Measurements from ENCODE around the gene SOX9. TPM values are rescaled to one million over a fixed set of nuclear protein-coding genes. Genes with fewer than 3 reads are reported as not detected.
"Not testable (repeated sequence)": the region's sequence is repeated elsewhere in the genome, so short reads cannot be mapped to it uniquely, and the experiment has no call there.

SOX9 gene
- total RNA-seq, 4 donors from 2014 or later = 22.4 to 94.8 (median 40.8) TPM

- TF ChIP-seq POLR2A (IDR thresholded peaks at IDR 0.05) = no peak
- intact Hi-C loops (cut with DNase I; ENCODE audit: low total_unique reads) = no loop called here
- DNase-seq (ENCODE audit: low spot score in 2 of 2) = peak in 1 of 2 donors; percentile 85
- WGBS, 2 donors = 52 to 61% methylated on average over 11 of the region's 11 CpGs
- H3K4me3 ChIP-seq (ENCODE audit: low read depth, poor library complexity, severe bottlenecking) = no peak overlapping the region
Observed at GRCh38 chr17:72104164-72104862, 16.5 kb upstream of the SOX9 start.

GRCh38 chr17:72104863-72105234, 16.0 kb upstream of the SOX9 start:
- intact Hi-C loops (cut with DNase I; ENCODE audit: low total_unique reads) = no loop called here
- no peak overlapping the region for H3K4me3 ChIP-seq (ENCODE audit: low read depth, poor library complexity, severe bottlenecking)
- DNase-seq (ENCODE audit: low spot score in 2 of 2) = no peak
- TF ChIP-seq CTCF (IDR thresholded peaks at IDR 0.05) (no peak), POLR2A (IDR thresholded peaks at IDR 0.05) (no peak)
- WGBS, 2 donors = 55 to 65% methylated on average over 6 of the region's 6 CpGs

GRCh38 chr17:72107100-72107499, 13.7 kb upstream of the SOX9 start:
- intact Hi-C loops (cut with DNase I; ENCODE audit: low total_unique reads) = no loop called here
- no peak for TF ChIP-seq CTCF (IDR thresholded peaks at IDR 0.05)
- WGBS, 2 donors = 78 to 81% methylated on average over 5 of the region's 5 CpGs
- no peak for DNase-seq (ENCODE audit: low spot score in 2 of 2)
- H3K4me3 ChIP-seq (ENCODE audit: low read depth, poor library complexity, severe bottlenecking) = no peak overlapping the region

- intact Hi-C loops (cut with DNase I; ENCODE audit: low total_unique reads) = loop anchor here (10.0 kb wide), 3 partner anchors 424 to 866 kb away; no protein-coding TSS in a partner anchor
- TF ChIP-seq CTCF (IDR thresholded peaks at IDR 0.05) = no peak
- TF ChIP-seq POLR2A (IDR thresholded peaks at IDR 0.05) = no peak
- H3K4me3 ChIP-seq (ENCODE audit: low read depth, poor library complexity, severe bottlenecking) = no peak overlapping the region
- WGBS, 2 donors = 61 to 65% methylated on average over 18 of the region's 18 CpGs
- no peak for DNase-seq (ENCODE audit: low spot score in 2 of 2)
Observed at GRCh38 chr17:72110231-72110941, 10.4 kb upstream of the SOX9 start.

GRCh38 chr17:72110942-72111318, 9.9 kb upstream of the SOX9 start:
- no peak for DNase-seq (ENCODE audit: low spot score in 2 of 2)
- intact Hi-C loops (cut with DNase I; ENCODE audit: low total_unique reads) = loop anchor here (10.0 kb wide), 3 partner anchors 424 to 866 kb away; no protein-coding TSS in a partner anchor
- TF ChIP-seq CTCF (IDR thresholded peaks at IDR 0.05) = no peak
- no peak for TF ChIP-seq POLR2A (IDR thresholded peaks at IDR 0.05)
- no peak overlapping the region for H3K4me3 ChIP-seq (ENCODE audit: low read depth, poor library complexity, severe bottlenecking)
- WGBS, 2 donors = 17 to 22% methylated on average over 4 of the region's 4 CpGs

GRCh38 chr17:72111336-72111923, 9.4 kb upstream of the SOX9 start:
- TF ChIP-seq CTCF (IDR thresholded peaks at IDR 0.05) = no peak
- no peak for TF ChIP-seq POLR2A (IDR thresholded peaks at IDR 0.05)
- no peak overlapping the region for H3K4me3 ChIP-seq (ENCODE audit: low read depth, poor library complexity, severe bottlenecking)
- WGBS, 2 donors = 44 to 45% methylated on average over 10 of the region's 10 CpGs
- intact Hi-C loops (cut with DNase I; ENCODE audit: low total_unique reads) = loop anchor here (10.0 kb wide), 3 partner anchors 423 to 867 kb away; no protein-coding TSS in a partner anchor
- no peak for DNase-seq (ENCODE audit: low spot score in 2 of 2)

GRCh38 chr17:72111926-72112325, 8.9 kb upstream of the SOX9 start:
- intact Hi-C loops (cut with DNase I; ENCODE audit: low total_unique reads) = loop anchor here (10.0 kb wide), 3 partner anchors 423 to 867 kb away; no protein-coding TSS in a partner anchor
- not testable (repeated sequence) for DNase-seq (ENCODE audit: low spot score in 2 of 2); H3K4me3 ChIP-seq (ENCODE audit: low read depth, poor library complexity, severe bottlenecking)
- WGBS, 2 donors = 84 to 98% methylated on average over 5 of the region's 5 CpGs

All from lower leg skin (tissue), 4 donors.